Type B pancreatic cell (in vitro differentiated cells): ENCODE results near the gene MAGI1. TPM values are rescaled to one million over a fixed set of nuclear protein-coding genes. Genes with fewer than 3 reads are reported as not detected.

Experiments
- DNase-seq: peaks from one replicate; pipeline ENCODE4 v3.0.0; 2021; ENCODE audit warnings: mixed read lengths; ENCODE audit not compliant: unreplicated experiment; ENCODE audit errors: extremely low spot score
- H3K27ac Mint-ChIP-seq: 2 replicates; pipeline ENCODE4 v1.8.0; 2021; ENCODE audit warnings: mild to moderate bottlenecking, mixed read lengths
- H3K27me3 Mint-ChIP-seq: 2 replicates; pipeline ENCODE4 v1.8.0; 2021; ENCODE audit warnings: mixed read lengths
- H3K36me3 Mint-ChIP-seq: 2 replicates; pipeline ENCODE4 v1.8.0; 2021; ENCODE audit warnings: mixed read lengths
- H3K4me1 Mint-ChIP-seq: one replicate; pipeline ENCODE4 v1.8.0; 2021; ENCODE audit warnings: mixed read lengths; ENCODE audit not compliant: unreplicated experiment
- H3K4me3 Mint-ChIP-seq: 2 replicates; pipeline ENCODE4 v1.8.0; 2021; ENCODE audit warnings: mild to moderate bottlenecking, mixed read lengths
- H3K9me3 Mint-ChIP-seq: 2 replicates; pipeline ENCODE4 v1.8.0; 2021; ENCODE audit warnings: mixed read lengths
- total RNA-seq: library from RNA; stranded (reverse); gene quantifications from 2 replicates; pipeline ENCODE4 v1.2.1, GENCODE V29; 2021; ENCODE audit warnings: low replicate concordance
- TF ChIP-seq, protein P1 (sequence below): fragments of 200-600 bp; sonication (generic); conservative IDR thresholded peaks from 2 replicates; pipeline ENCODE4 v1.5.0; 2021; ENCODE audit warnings: antibody characterized with exemption, mild to moderate bottlenecking

MAGI1 gene
- total RNA-seq, 1 donor from 2014 or later = 53.1 TPM

DNA sequence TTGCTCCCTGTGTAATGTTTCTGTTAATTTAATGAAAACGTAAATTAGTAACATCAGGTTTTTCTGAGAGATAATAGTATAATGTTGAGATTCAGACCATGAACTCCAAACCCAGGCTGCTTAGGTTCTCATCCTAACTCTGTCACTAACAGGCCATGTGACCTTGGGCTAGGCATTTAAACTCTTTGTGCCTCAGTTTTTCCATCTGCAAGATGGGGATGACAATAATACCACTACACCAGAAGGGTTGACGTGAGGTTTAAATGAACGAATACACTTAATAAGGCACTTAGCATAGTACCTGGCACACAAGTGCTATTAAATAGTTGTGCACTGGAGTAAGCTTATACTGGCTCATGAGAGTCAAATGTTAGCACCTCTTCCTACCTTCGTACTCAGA lies 370.8 kb downstream of the MAGI1 start:
- Mint-ChIP-seq H3K27me3 (no peaks in the 10 kb centered on the region), H3K4me1 (peaks cover 28% of the 10 kb centered on the region), H3K4me3 (no peak overlapping the region), H3K27ac (no peak overlapping the region), H3K9me3 (peaks cover 4% of the 10 kb centered on the region), H3K36me3 (no peaks in the 10 kb centered on the region)
- no peak for DNase-seq
- TF ChIP-seq, protein P1, sequence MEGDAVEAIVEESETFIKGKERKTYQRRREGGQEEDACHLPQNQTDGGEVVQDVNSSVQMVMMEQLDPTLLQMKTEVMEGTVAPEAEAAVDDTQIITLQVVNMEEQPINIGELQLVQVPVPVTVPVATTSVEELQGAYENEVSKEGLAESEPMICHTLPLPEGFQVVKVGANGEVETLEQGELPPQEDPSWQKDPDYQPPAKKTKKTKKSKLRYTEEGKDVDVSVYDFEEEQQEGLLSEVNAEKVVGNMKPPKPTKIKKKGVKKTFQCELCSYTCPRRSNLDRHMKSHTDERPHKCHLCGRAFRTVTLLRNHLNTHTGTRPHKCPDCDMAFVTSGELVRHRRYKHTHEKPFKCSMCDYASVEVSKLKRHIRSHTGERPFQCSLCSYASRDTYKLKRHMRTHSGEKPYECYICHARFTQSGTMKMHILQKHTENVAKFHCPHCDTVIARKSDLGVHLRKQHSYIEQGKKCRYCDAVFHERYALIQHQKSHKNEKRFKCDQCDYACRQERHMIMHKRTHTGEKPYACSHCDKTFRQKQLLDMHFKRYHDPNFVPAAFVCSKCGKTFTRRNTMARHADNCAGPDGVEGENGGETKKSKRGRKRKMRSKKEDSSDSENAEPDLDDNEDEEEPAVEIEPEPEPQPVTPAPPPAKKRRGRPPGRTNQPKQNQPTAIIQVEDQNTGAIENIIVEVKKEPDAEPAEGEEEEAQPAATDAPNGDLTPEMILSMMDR = no peak

DNA sequence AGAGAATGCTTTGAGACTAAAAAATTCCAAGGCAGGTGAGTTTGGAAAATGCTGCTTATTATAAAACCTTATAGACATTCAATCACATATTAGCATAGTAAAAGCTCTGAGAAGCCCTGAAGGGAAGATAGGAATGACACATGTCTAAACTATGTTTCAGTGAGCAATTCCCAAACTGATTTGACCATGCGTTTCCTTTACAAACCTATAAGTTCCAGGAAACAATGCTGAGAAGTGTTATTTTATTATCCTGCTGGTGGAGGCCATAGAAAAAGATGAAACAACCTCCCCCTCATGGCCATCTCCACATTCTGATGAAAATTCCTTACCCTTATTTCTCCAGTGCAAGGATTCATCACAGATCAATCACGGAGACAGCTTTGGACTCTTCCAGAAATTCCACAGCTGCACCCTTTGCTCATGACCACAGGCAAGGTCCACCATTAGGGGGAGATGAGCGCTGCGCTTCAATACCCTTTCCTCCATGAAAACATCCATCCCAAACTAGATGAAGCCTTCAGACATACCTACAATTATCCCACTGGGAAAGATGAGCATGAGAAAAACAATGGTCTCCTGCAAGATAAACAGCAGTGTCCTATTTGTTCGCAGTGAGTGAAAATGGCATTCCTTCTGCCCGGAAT lies 372.1 kb downstream of the MAGI1 start:
- DNase-seq = no peak
- Mint-ChIP-seq H3K27me3 (no peaks in the 10 kb centered on the region), H3K27ac (peak overlapping the region; percentile 1), H3K36me3 (no peaks in the 10 kb centered on the region), H3K4me3 (no peak overlapping the region), H3K4me1 (peaks cover 21% of the 10 kb centered on the region), H3K9me3 (peaks cover 4% of the 10 kb centered on the region)
- TF ChIP-seq, protein P1 = no peak

DNA sequence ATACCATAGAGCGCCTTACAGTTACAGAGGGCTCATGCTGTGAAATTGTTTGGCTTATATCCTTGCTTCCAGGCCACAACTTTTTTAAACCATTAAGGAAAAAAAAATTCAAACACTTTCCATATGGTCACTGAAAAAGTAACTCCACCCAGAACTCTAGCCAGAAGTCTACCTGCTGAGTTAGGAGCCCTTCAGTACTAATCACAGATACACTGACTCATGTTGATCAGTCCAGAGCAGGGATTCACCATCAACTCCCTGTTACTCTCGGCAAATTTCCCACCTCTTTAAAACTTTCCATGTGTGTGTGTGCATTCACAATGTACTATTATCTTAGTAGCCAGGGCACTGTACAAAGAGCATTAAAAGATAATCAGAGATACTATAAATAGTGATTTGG lies 372.8 kb downstream of the MAGI1 start:
- H3K9me3 Mint-ChIP-seq = peaks cover 4% of the 10 kb centered on the region
- peaks cover 21% of the 10 kb centered on the region for H3K4me1 Mint-ChIP-seq
- no peaks in the 10 kb centered on the region for H3K36me3 Mint-ChIP-seq
- H3K4me3 Mint-ChIP-seq = no peak overlapping the region
- H3K27ac Mint-ChIP-seq = peak overlapping the region; percentile 1
- TF ChIP-seq, protein P1 = no peak
- no peaks in the 10 kb centered on the region for H3K27me3 Mint-ChIP-seq
- no peak for DNase-seq

DNA sequence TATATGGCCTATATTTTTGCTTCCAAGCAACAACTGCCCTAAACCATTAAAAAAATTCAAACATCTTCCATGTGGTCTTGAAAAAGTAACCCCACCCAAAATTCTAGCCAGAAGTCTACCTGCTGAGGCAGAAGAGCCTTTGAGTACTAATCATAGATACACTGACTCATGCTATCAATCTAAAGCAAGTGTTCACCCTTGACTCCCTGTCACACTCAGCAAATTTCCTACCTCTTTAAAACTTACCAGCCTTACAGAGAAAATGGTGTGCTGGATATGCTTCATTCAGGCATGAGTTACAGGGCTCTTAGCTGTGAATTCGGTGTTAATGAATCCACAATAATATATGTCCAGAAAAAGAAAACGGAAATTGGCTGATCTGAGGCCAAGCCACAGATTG lies 373.8 kb downstream of the MAGI1 start:
- Mint-ChIP-seq H3K27me3 (no peaks in the 10 kb centered on the region), H3K4me3 (no peak overlapping the region), H3K36me3 (no peaks in the 10 kb centered on the region), H3K4me1 (peaks cover 24% of the 10 kb centered on the region), H3K9me3 (peaks cover 3% of the 10 kb centered on the region), H3K27ac (no peak overlapping the region)
- TF ChIP-seq, protein P1 = no peak
- no peak for DNase-seq

DNA sequence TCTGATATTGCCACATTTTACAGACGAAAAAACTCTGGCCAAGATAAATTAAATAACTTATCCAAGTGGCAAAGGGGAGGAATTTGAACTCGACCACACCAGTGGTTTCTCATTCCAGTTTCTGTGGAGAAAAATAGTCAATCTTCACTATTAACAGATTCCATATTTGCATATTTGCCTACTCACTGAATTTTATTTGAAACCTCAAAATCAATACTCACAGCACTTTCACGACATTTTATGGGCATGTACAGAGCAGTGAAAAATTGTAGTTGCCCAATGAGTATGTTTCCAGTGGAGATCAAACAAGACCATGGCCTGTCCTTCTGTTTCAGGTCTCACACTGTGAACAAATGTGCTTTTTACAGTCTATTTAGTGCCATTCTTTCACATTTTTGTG lies 374.3 kb downstream of the MAGI1 start:
- Mint-ChIP-seq H3K27me3 (no peaks in the 10 kb centered on the region), H3K36me3 (no peaks in the 10 kb centered on the region), H3K4me3 (no peak overlapping the region), H3K9me3 (no peaks in the 10 kb centered on the region), H3K4me1 (peaks cover 20% of the 10 kb centered on the region), H3K27ac (no peak overlapping the region)
- DNase-seq = no peak
- TF ChIP-seq, protein P1 = no peak
